Ovary (tissue), 9 donors: ENCODE measurements around the gene KRT82. TPM values are rescaled to one million over a fixed set of nuclear protein-coding genes. Genes with fewer than 3 reads are reported as not detected.

Source experiments
- DNase-seq, 5 donors: peaks; one replicate each; pipeline ENCODE4 v3.0.0-alpha.2; 2019 to 2020
- H3K27ac ChIP-seq, 2 donors: fragments of 200-600 bp; one replicate each; pipeline versions ENCODE4 v1.5.1 to v1.8.0; 2019 to 2022
- H3K27me3 ChIP-seq: fragments of 200-600 bp; one replicate; pipeline ENCODE4 v1.8.0; 2022
- H3K36me3 ChIP-seq: fragments of 200-600 bp; sonication (generic); one replicate; pipeline ENCODE4 v1.5.1; 2019
- H3K4me1 ChIP-seq: one replicate; pipeline ENCODE4 v1.8.1; 2013; ENCODE audit warnings: mild to moderate bottlenecking, moderate library complexity; ENCODE audit not compliant: insufficient read depth
- H3K4me3 ChIP-seq: fragments of 200-600 bp; sonication (generic); one replicate; pipeline ENCODE4 v1.5.1; 2017
- H3K9me3 ChIP-seq, 2 donors: fragments of 200-600 bp in 1 of 2; sonication (generic) in 1 of 2; one replicate each; pipeline versions ENCODE4 v1.5.1 to v1.8.1; 2013 to 2019; ENCODE audit warnings: mild to moderate bottlenecking in 1 of 2, moderate library complexity in 1 of 2
- CTCF ChIP-seq, 3 donors: fragments of 450-650 bp in 2 of 3; fragments of 200-600 bp in 1 of 3; IDR thresholded peaks; one replicate each; pipeline versions ENCODE4 v1.5.1 to v1.8.0; 2016 to 2022; ENCODE audit warnings: antibody characterized with exemption in 3 of 3, mild to moderate bottlenecking in 1 of 3
- EP300 ChIP-seq: sonication (generic); formaldehyde crosslinking; IDR thresholded peaks from one replicate; pipeline ENCODE4 v1.6.1; 2017; ENCODE audit warnings: antibody characterized with exemption
- POLR2A ChIP-seq: fragments of 450-650 bp; IDR thresholded peaks from one replicate; pipeline ENCODE4 v1.6.1; 2017; ENCODE audit warnings: antibody characterized with exemption, mild to moderate bottlenecking, moderate library complexity
- WGBS, 3 donors: extraction: QIAGEN DNeasy Blood & Tissue Kit in 1 of 3; methylation state at CpG; one replicate each; pipeline versions ENCODE4 v1.1.5 to v1.1.7; 2013 to 2017; 5-methylcytosine and 5-hydroxymethylcytosine counted together
- intact Hi-C, 4 donors: fragments of 100-400 bp; cut with DNase I; formaldehyde crosslinking; loops; one replicate each; pipeline versions ENCODE4 v1.11.0 to v1.15.1; 2022 to 2023
- polyA plus RNA-seq, 2 donors: library from polyadenylated mRNA; stranded (reverse); fragments of 200-250 nt in 1 of 2; fragments of 350-450 nt in 1 of 2; fragmentation: Illumina TruSeq in 1 of 2; extraction: RNeasy Lipid Tissue Mini Kit (QIAGEN cat#74804) in 1 of 2; gene quantifications; one replicate each; pipeline ENCODE4 v1.2.3, GENCODE V29; 2013 to 2014
- total RNA-seq, 7 donors: library from RNA; depleted of rRNA in 2 of 7; stranded (reverse); fragments of >200 nt in 2 of 7; fragmentation: NEBNext Ultra II Directional in 3 of 7; extraction: Animal tissue kit (Norgen Biotek cat#: 25700) in 3 of 7; gene quantifications; one replicate each; pipeline versions ENCODE4 v1.1.0 to v1.2.4, GENCODE V29; 2016 to 2023
- donor health status: DM: no; HTN: no; CAD: no; lungs with moderate emphysema.
- donor health status: DM: no; HTN: no; CAD: no.
- donor health status: Bipolar disorder and iron deficiency.
- donor health status: DM: yes; HTN: yes; CAD: no.
- donor health status: DM: no; HTN: no; CAD: no.
- donor health status: DM: yes; HTN: yes; CAD: no.

Gene KRT82
- total and polyA plus RNA-seq, 9 donors: not detected

- no peak for TF ChIP-seq EP300
- Histone ChIP-seq H3K4me1 (no peaks in the 10 kb centered on the region), H3K36me3 (no peaks in the 10 kb centered on the region), H3K27me3 (no peaks in the 10 kb centered on the region), H3K4me3 (no peak overlapping the region), H3K27ac (no peak overlapping the region), H3K9me3 (no peaks in the 10 kb centered on the region)
- intact Hi-C loops: no loop called here
- 88 to 96% (median 92%) methylated on average over 11 to 12 of the region's 12 CpGs for WGBS, 3 donors
- no peak for DNase-seq
Observed at GRCh38 chr12:52433501-52434080, 27.5 kb upstream of the KRT82 start.

DNA sequence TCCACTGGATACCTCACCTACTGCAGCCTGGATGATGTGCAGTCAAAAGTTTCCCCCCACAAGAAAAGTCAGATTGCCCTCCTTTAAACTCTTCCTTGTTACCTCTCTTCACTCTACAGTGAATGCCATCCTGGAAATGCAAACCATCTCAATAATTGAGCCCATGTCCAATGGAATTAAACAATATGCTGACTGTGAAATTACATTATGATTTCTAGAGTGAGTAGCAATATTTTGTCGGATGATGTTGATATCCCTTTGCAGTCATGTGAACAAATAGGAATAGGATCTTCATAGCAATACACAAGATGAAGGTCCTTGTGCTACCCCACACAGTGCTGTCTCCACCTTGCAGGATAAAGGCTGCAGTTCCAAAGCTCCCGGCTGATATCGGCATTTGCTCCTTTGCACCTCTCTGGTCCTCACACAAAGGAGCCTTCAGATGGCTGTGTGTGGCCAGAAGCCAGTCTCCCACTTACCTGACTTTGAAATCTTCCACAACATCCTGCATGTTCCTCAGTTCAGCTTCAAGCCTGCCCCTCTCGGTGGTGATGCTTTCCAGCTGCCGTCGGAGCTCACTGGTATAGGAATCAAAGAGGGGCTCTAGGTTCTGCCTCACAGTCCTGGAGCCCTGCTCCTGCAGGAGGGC, 26.5 kb upstream of the KRT82 start:
- no peak overlapping the region for H3K4me3 ChIP-seq
- 69 to 79% (median 69%) methylated on average over 6 of the region's 6 CpGs for WGBS, 3 donors
- TF ChIP-seq CTCF (IDR thresholded peaks at IDR 0.05): no peak
- TF ChIP-seq POLR2A: no peak
- TF ChIP-seq EP300: no peak
- H3K27ac ChIP-seq: no peak overlapping the region
- no peaks in the 10 kb centered on the region for H3K9me3 ChIP-seq
- no peaks in the 10 kb centered on the region for H3K4me1 ChIP-seq
- no peak for DNase-seq
- H3K36me3 ChIP-seq: no peaks in the 10 kb centered on the region
- no peaks in the 10 kb centered on the region for H3K27me3 ChIP-seq
- intact Hi-C loops: no loop called here

- H3K4me1 ChIP-seq: no peaks in the 10 kb centered on the region
- DNase-seq: no peak
- WGBS, 3 donors: 82 to 87% (median 86%) methylated on average over 9 to 10 of the region's 10 CpGs
Observed at GRCh38 chr12:52428121-52428520, 22.0 kb upstream of the KRT82 start.

GRCh38 chr12:52427083-52427482, 20.9 kb upstream of the KRT82 start:
- Histone ChIP-seq H3K36me3 (no peaks in the 10 kb centered on the region), H3K27ac (no peak overlapping the region), H3K9me3 (no peaks in the 10 kb centered on the region), H3K4me1 (no peaks in the 10 kb centered on the region), H3K4me3 (no peak overlapping the region), H3K27me3 (no peaks in the 10 kb centered on the region)
- TF ChIP-seq POLR2A (no peak), CTCF (IDR thresholded peaks at IDR 0.05) (no peak), EP300 (no peak)
- intact Hi-C loops: no loop called here
- DNase-seq: no peak
- 75 to 90% (median 79%) methylated on average over 1 of the region's 1 CpG for WGBS, 3 donors

More at GRCh38 chr12:52428121-52428520, 22.0 kb upstream of the KRT82 start:
- Histone ChIP-seq H3K9me3 (no peaks in the 10 kb centered on the region), H3K27me3 (no peaks in the 10 kb centered on the region), H3K36me3 (no peaks in the 10 kb centered on the region), H3K4me3 (no peak overlapping the region), H3K27ac (no peak overlapping the region)
- intact Hi-C loops: no loop called here
- TF ChIP-seq POLR2A (no peak), EP300 (no peak), CTCF (IDR thresholded peaks at IDR 0.05) (no peak)

DNA sequence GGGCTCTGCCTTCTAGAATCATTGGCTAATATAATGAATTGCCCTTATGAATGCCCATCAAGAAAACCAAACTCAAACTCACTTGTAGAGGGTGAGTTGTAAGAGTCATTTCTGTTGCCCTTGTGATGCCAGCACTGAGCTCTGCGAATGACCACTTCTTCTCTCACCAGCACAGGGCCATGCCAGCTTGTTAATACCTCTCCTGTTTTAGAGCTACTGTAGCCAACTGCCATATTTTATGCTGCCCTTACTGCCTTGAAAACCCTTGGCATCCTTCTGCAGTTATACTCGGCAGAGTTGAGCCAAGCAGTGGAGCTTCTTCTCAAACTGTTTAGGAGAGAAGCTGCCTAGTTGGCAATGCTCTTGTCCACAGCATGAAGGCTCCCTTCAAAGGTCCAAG, 19.9 kb upstream of the KRT82 start:
- WGBS, 3 donors: 83 to 90% (median 86%) methylated on average over 2 of the region's 2 CpGs
- no peaks in the 10 kb centered on the region for H3K4me1 ChIP-seq
- no peak overlapping the region for H3K27ac ChIP-seq
- H3K36me3 ChIP-seq: no peaks in the 10 kb centered on the region
- no peak for DNase-seq
- H3K9me3 ChIP-seq: no peaks in the 10 kb centered on the region
- intact Hi-C loops: no loop called here
- H3K4me3 ChIP-seq: no peak overlapping the region
- H3K27me3 ChIP-seq: no peaks in the 10 kb centered on the region
- TF ChIP-seq CTCF (IDR thresholded peaks at IDR 0.05) (no peak), EP300 (no peak), POLR2A (no peak)
